NCI-H526 treated with DMSO at 0.1 percent for 48 hours (cell line): ENCODE measurements around the gene RBM20.
"Not testable (repeated sequence)": the region's sequence is repeated elsewhere in the genome, so short reads cannot be mapped to it uniquely, and the experiment has no call there.

Source experiments
- DNase-seq: peaks from one replicate; lab custom pipeline; 2025; lab: John Stamatoyannopoulos, UW

Gene RBM20

GRCh38 chr10:110706690-110707098 is 62.6 kb downstream of the RBM20 start:
- DNase-seq: no peak

- DNase-seq: no peak
Measured at GRCh38 chr10:110708776-110709443, 64.8 kb downstream of the RBM20 start.

- no peak for DNase-seq
Measured at GRCh38 chr10:110709444-110709828, 65.3 kb downstream of the RBM20 start.

- no peak for DNase-seq
Measured at GRCh38 chr10:110709964-110710587, 65.9 kb downstream of the RBM20 start.

GRCh38 chr10:110710621-110711020 is 66.5 kb downstream of the RBM20 start:
- no peak for DNase-seq

- DNase-seq: no peak
Measured at GRCh38 chr10:110711382-110711781, 67.2 kb downstream of the RBM20 start.

GRCh38 chr10:110714356-110714755 is 70.2 kb downstream of the RBM20 start:
- DNase-seq: no peak

- no peak for DNase-seq
Measured at GRCh38 chr10:110717781-110718589, 73.8 kb downstream of the RBM20 start.

- DNase-seq: no peak
Measured at GRCh38 chr10:110721406-110722038, 77.4 kb downstream of the RBM20 start.

GRCh38 chr10:110723224-110723891 is 79.2 kb downstream of the RBM20 start:
- peak; percentile 53 for DNase-seq

- no peak for DNase-seq
Measured at GRCh38 chr10:110724116-110724921, 80.2 kb downstream of the RBM20 start.

- no peak for DNase-seq
Measured at GRCh38 chr10:110724937-110725336, 80.8 kb downstream of the RBM20 start.

- DNase-seq: no peak
Measured at GRCh38 chr10:110725801-110726630, 81.9 kb downstream of the RBM20 start.

- DNase-seq: not testable (repeated sequence)
Measured at GRCh38 chr10:110727785-110728184, 83.6 kb downstream of the RBM20 start.

- DNase-seq: no peak
Measured at GRCh38 chr10:110730345-110731050, 86.4 kb downstream of the RBM20 start.

- no peak for DNase-seq
Measured at GRCh38 chr10:110733218-110733952, 89.2 kb downstream of the RBM20 start.

- DNase-seq: no peak
Measured at GRCh38 chr10:110735620-110736027, 91.5 kb downstream of the RBM20 start.

GRCh38 chr10:110737886-110738634 is 93.9 kb downstream of the RBM20 start:
- no peak for DNase-seq
